Astrocyte (in vitro differentiated cells and primary cell): ENCODE results near the gene TCEAL1. TPM values are rescaled to one million over a fixed set of nuclear protein-coding genes. Genes with fewer than 3 reads are reported as not detected.

Source experiments
- DNase-seq: peaks from one replicate; pipeline ENCODE4 v3.0.0-alpha.2; 2010; ENCODE audit warnings: low read depth
- FAIRE-seq: peaks from 2 replicates; lab custom pipeline; 2011; peaks lifted over from hg19 to GRCh38; lab: Jason Lieb, UNC
- H2AFZ ChIP-seq: 2 replicates; pipeline ENCODE4 v1.6.0; 2012; ENCODE audit warnings: low read depth, low read length, inconsistent platforms
- H3K27ac ChIP-seq: 2 replicates; pipeline ENCODE4 v1.5.1; 2011; ENCODE audit warnings: low read depth, low read length, inconsistent platforms
- H3K27me3 ChIP-seq: 2 replicates; pipeline ENCODE4 v1.6.0; 2011; ENCODE audit warnings: low read length, inconsistent platforms; ENCODE audit not compliant: insufficient read depth
- H3K36me3 ChIP-seq: 2 replicates; pipeline ENCODE4 v1.5.1; 2011; ENCODE audit warnings: low read length, inconsistent platforms; ENCODE audit not compliant: insufficient read depth
- H3K4me1 ChIP-seq: 2 replicates; pipeline ENCODE4 v1.5.1; 2011; ENCODE audit warnings: low read length, inconsistent platforms; ENCODE audit not compliant: insufficient read depth
- H3K4me2 ChIP-seq: 2 replicates; pipeline ENCODE4 v1.6.0; 2012; ENCODE audit warnings: low read length, inconsistent platforms
- H3K4me3 ChIP-seq: 2 replicates; pipeline ENCODE4 v1.5.1; 2011; ENCODE audit warnings: low read depth, mild to moderate bottlenecking, low read length, inconsistent platforms; ENCODE audit not compliant: insufficient read depth
- H3K79me2 ChIP-seq: 2 replicates; pipeline ENCODE4 v1.6.0; 2012; ENCODE audit warnings: mild to moderate bottlenecking, low read length, inconsistent platforms; ENCODE audit not compliant: insufficient read depth
- H3K9ac ChIP-seq: 2 replicates; pipeline ENCODE4 v1.6.0; 2012; ENCODE audit warnings: mild to moderate bottlenecking, low read length, inconsistent platforms
- H3K9me3 ChIP-seq: 2 replicates; pipeline ENCODE4 v1.5.1; 2012; ENCODE audit warnings: low read depth, mild to moderate bottlenecking, low read length, inconsistent platforms; ENCODE audit not compliant: insufficient read depth
- H4K20me1 ChIP-seq: 2 replicates; pipeline ENCODE4 v1.6.0; 2012; ENCODE audit warnings: low read length, inconsistent platforms; ENCODE audit not compliant: insufficient read depth
- H3K27ac Mint-ChIP-seq: one replicate; pipeline ENCODE4 v1.8.0; 2021; ENCODE audit warnings: mild to moderate bottlenecking, mixed read lengths; ENCODE audit not compliant: unreplicated experiment
- H3K27me3 Mint-ChIP-seq: one replicate; pipeline ENCODE4 v1.8.0; 2021; ENCODE audit warnings: low read depth, mixed read lengths; ENCODE audit not compliant: unreplicated experiment
- H3K36me3 Mint-ChIP-seq: one replicate; pipeline ENCODE4 v1.8.0; 2021; ENCODE audit warnings: low read depth, mixed read lengths; ENCODE audit not compliant: unreplicated experiment
- H3K4me1 Mint-ChIP-seq: one replicate; pipeline ENCODE4 v1.8.0; 2021; ENCODE audit warnings: low read depth, mixed read lengths; ENCODE audit not compliant: unreplicated experiment
- H3K4me3 Mint-ChIP-seq: one replicate; pipeline ENCODE4 v1.8.0; 2021; ENCODE audit warnings: mild to moderate bottlenecking, moderate library complexity, mixed read lengths; ENCODE audit not compliant: unreplicated experiment
- H3K9me3 Mint-ChIP-seq: one replicate; pipeline ENCODE4 v1.8.0; 2021; ENCODE audit warnings: mild to moderate bottlenecking, mixed read lengths; ENCODE audit not compliant: unreplicated experiment
- EZH2 ChIP-seq: IDR thresholded peaks from 2 replicates; pipeline ENCODE4 v1.6.1; 2012; ENCODE audit warnings: mild to moderate bottlenecking, low read length, inconsistent platforms; ENCODE audit not compliant: insufficient read depth
- total RNA-seq: library from RNA; stranded (reverse); gene quantifications from 2 replicates; pipeline ENCODE4 v1.2.1, GENCODE V29; 2021
- TF ChIP-seq, protein P1 (sequence below): IDR thresholded peaks from 2 replicates; pipeline ENCODE4 v1.5.1; 2011; ENCODE audit warnings: low read depth, mild to moderate bottlenecking, inconsistent platforms, low read length, moderate library complexity; ENCODE audit not compliant: insufficient read depth

The TCEAL1 gene
- total RNA-seq, 1 donor from 2014 or later: 12.3 TPM

GRCh38 chrX:103585411-103586313 lies 43.1 kb upstream of the TCEAL1 start, which contains the start of gene TCEAL4:
TSS of gene TCEAL4 (plus strand) at chrX:103585515. CDS start at chrX:103586676, 1,161 bp downstream.
- H3K36me3 Mint-ChIP-seq: peaks cover 5% of the 10 kb centered on the region
- FAIRE-seq: no peak
- no peak for DNase-seq

DNA sequence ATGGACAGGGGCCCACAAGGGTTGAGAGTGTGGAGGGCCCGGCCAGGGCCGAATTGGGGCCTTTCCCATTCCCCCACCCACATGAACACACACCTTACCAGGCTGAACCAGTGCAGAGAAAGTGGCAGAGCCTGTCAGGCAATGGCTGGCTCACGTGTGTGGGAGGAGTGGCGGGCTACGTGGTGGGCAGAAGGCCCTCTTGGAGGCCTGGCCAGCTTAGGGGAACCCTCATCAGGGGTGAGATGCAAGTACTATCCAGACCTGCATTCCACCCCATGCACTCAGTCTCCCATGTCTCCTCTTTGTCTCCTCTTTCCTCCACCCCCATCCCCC lies 42.5 kb upstream of the TCEAL1 start:
- H3K27me3 Mint-ChIP-seq: peaks cover 1% of the 10 kb centered on the region
- H3K4me1 ChIP-seq: peaks cover 2% of the 10 kb centered on the region
- peak overlapping the region; percentile 75 for H3K27ac ChIP-seq
- H3K4me3 ChIP-seq: peak overlapping the region; percentile 88
- FAIRE-seq (no peak), DNase-seq (no peak)
- H3K9me3 Mint-ChIP-seq: peaks cover 5% of the 10 kb centered on the region
- H3K27me3 ChIP-seq: no peaks in the 10 kb centered on the region
- no peaks in the 10 kb centered on the region for H3K36me3 ChIP-seq
- peaks cover 6% of the 10 kb centered on the region for H3K4me1 Mint-ChIP-seq
- H3K9me3 ChIP-seq: no peaks in the 10 kb centered on the region
- peak overlapping the region; percentile 94 for H3K4me3 Mint-ChIP-seq
- peak overlapping the region; percentile 94 for H3K9ac ChIP-seq
- no peak for TF ChIP-seq EZH2
- TF ChIP-seq, protein P1, sequence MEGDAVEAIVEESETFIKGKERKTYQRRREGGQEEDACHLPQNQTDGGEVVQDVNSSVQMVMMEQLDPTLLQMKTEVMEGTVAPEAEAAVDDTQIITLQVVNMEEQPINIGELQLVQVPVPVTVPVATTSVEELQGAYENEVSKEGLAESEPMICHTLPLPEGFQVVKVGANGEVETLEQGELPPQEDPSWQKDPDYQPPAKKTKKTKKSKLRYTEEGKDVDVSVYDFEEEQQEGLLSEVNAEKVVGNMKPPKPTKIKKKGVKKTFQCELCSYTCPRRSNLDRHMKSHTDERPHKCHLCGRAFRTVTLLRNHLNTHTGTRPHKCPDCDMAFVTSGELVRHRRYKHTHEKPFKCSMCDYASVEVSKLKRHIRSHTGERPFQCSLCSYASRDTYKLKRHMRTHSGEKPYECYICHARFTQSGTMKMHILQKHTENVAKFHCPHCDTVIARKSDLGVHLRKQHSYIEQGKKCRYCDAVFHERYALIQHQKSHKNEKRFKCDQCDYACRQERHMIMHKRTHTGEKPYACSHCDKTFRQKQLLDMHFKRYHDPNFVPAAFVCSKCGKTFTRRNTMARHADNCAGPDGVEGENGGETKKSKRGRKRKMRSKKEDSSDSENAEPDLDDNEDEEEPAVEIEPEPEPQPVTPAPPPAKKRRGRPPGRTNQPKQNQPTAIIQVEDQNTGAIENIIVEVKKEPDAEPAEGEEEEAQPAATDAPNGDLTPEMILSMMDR: no peak
- peak overlapping the region; percentile 87 for H3K27ac Mint-ChIP-seq
- H3K4me2 ChIP-seq: peak overlapping the region; percentile 90
- H3K79me2 ChIP-seq: peaks cover 21% of the 10 kb centered on the region
- H4K20me1 ChIP-seq: no peaks in the 10 kb centered on the region
- H3K36me3 Mint-ChIP-seq: peaks cover 5% of the 10 kb centered on the region
- peak overlapping the region; percentile 75 for H2AFZ ChIP-seq

More at GRCh38 chrX:103585411-103586313, 43.1 kb upstream of the TCEAL1 start, which contains the start of gene TCEAL4:
- Histone ChIP-seq H3K4me3 (peak within 1 kb of the TSS; percentile 88), H3K79me2 (peaks cover 21% of the 10 kb centered on the region), H3K9me3 (no peaks in the 10 kb centered on the region), H3K4me1 (peaks cover 2% of the 10 kb centered on the region), H4K20me1 (no peaks in the 10 kb centered on the region), H3K4me2 (peak within 1 kb of the TSS; percentile 90), H3K36me3 (no peaks in the 10 kb centered on the region), H2AFZ (peak within 1 kb of the TSS; percentile 75), H3K9ac (peak within 1 kb of the TSS; percentile 94), H3K27me3 (no peaks in the 10 kb centered on the region), H3K27ac (peak within 1 kb of the TSS; percentile 75)
- peak within 1 kb of the TSS; percentile 87 for H3K27ac Mint-ChIP-seq
- TF ChIP-seq, protein P1: no peak
- TF ChIP-seq EZH2: no peak
- peaks cover 6% of the 10 kb centered on the region for H3K4me1 Mint-ChIP-seq
- peak within 1 kb of the TSS; percentile 94 for H3K4me3 Mint-ChIP-seq
- peaks cover 5% of the 10 kb centered on the region for H3K27me3 Mint-ChIP-seq
- H3K9me3 Mint-ChIP-seq: peaks cover 5% of the 10 kb centered on the region
